ENCODE data around the gene NTM. TPM values are rescaled to one million over a fixed set of nuclear protein-coding genes. Genes with fewer than 3 reads are reported as not detected.

NTM gene
- polyA plus RNA-seq, 1 donor (not counting 4 experiments of a cell fraction or from before 2014, with no cell fraction given), result 47.9 TPM

DNA sequence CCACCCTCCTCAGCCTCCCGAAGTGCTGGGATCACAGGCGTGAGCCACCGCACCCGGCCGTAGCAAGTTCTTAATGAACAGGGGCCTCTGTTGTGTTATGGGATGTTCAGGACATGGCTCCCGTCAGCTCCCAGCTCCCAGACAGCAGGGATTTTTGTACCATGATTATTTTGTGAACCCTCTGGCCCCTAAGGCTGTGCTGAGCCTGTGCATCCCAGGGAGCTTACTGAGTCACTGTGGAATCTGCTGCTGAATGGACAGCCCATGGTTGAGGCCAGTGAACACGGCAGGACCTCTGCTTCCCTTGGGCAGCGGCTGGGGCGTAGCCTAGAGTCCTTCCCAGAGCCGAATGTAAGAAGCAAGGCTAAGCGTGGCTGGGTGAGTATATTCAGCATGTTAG lies 245.2 kb downstream of the NTM start:
- Histone ChIP-seq H3K9ac (ENCODE audit: control insufficient read depth, extremely low read depth, insufficient read depth, low read length) (no peak overlapping the region), H2AFZ (ENCODE audit: control insufficient read depth, low read length) (no peak overlapping the region), H3K27ac (ENCODE audit: control insufficient read depth, insufficient read depth, low read length) (no peak overlapping the region), H3K36me3 (ENCODE audit: control insufficient read depth in 2 of 2, extremely low read depth in 1 of 2, insufficient read depth in 2 of 2, low read length in 2 of 2) (no peaks in the 10 kb centered on the region), H4K20me1 (ENCODE audit: control insufficient read depth, extremely low read depth, insufficient read depth, low read length) (no peaks in the 10 kb centered on the region), H3K9me3 (ENCODE audit: control insufficient read depth, low read depth, low read length) (no peaks in the 10 kb centered on the region), H3K4me2 (ENCODE audit: control insufficient read depth, extremely low read depth, insufficient read depth, low read depth, low read length) (no peak overlapping the region), H3K4me3 (ENCODE audit: control insufficient read depth in 2 of 3, extremely low read depth in 1 of 3, insufficient read depth in 2 of 3, low read depth in 1 of 3, low read length in 3 of 3) (no peak overlapping the region), H3K9me1 (ENCODE audit: control insufficient read depth, extremely low read depth, insufficient read depth, low read length) (no peaks in the 10 kb centered on the region), H3K27me3 (ENCODE audit: control insufficient read depth, extremely low read depth, insufficient read depth, low read length) (no peaks in the 10 kb centered on the region), H3K79me2 (ENCODE audit: control insufficient read depth, insufficient read depth, low read length) (no peaks in the 10 kb centered on the region), H3K4me1 (ENCODE audit: control insufficient read depth, extremely low read depth, insufficient read depth, low read length) (no peaks in the 10 kb centered on the region)
- DNase-seq (ENCODE audit: low read depth, low spot score) (no peak), FAIRE-seq (no peak)
- no peak for TF ChIP-seq CTCF (optimal IDR thresholded peaks at IDR 0.05 in 1 of 3, IDR thresholded peaks at IDR 0.05 in 1 of 3, conservative IDR thresholded peaks at IDR 0.05 in 1 of 3; ENCODE audit: extremely low read depth in 1 of 3, insufficient read depth in 2 of 3, low read length in 3 of 3)
- no peak for TF ChIP-seq EZH2 (IDR thresholded peaks at IDR 0.05; ENCODE audit: low read length)
- dilution Hi-C loops (cut with MboI; ENCODE audit: extremely low pct_ligation_motif_present, low sequenced_read_pairs), result no loop called here

DNA sequence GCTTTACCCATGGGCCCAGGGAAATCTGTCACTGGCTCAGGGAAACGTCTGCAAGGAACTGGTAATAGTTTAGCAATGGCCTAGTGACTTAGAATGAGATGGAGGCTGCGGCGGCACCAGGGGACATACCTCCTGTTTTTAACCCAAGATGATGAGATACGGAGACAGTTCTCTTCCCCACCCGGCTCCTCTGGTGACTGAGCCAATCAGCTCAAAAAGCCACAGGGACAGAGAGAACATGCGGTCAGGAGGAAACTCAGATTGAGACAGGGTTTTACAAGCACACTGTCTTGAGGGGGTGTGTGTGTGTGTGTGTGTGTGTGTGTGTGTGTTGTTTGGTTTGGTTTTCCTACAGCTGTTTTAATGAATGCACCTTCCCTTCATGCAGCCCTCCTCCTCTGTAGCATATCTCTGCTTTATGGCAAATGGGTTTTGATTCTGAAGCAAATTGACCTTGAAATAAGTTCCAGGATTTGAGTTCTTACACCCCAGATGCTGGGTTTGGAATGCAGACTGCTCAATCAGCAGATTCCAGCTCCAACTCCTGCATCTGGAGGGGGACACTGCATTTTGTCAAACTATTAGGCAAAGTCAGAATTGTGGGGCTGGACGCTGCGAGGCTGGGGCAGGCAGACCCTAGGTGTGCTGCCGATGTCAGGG lies 246.2 kb downstream of the NTM start:
- Histone ChIP-seq H3K36me3 (ENCODE audit: control insufficient read depth in 2 of 2, extremely low read depth in 1 of 2, insufficient read depth in 2 of 2, low read length in 2 of 2) (no peaks in the 10 kb centered on the region), H3K4me3 (ENCODE audit: control insufficient read depth in 2 of 3, extremely low read depth in 1 of 3, insufficient read depth in 2 of 3, low read depth in 1 of 3, low read length in 3 of 3) (no peak overlapping the region), H3K9me1 (ENCODE audit: control insufficient read depth, extremely low read depth, insufficient read depth, low read length) (no peaks in the 10 kb centered on the region), H3K4me1 (ENCODE audit: control insufficient read depth, extremely low read depth, insufficient read depth, low read length) (no peaks in the 10 kb centered on the region), H2AFZ (ENCODE audit: control insufficient read depth, low read length) (no peak overlapping the region), H3K9me3 (ENCODE audit: control insufficient read depth, low read depth, low read length) (no peaks in the 10 kb centered on the region), H4K20me1 (ENCODE audit: control insufficient read depth, extremely low read depth, insufficient read depth, low read length) (no peaks in the 10 kb centered on the region), H3K9ac (ENCODE audit: control insufficient read depth, extremely low read depth, insufficient read depth, low read length) (no peak overlapping the region), H3K27ac (ENCODE audit: control insufficient read depth, insufficient read depth, low read length) (no peak overlapping the region), H3K4me2 (ENCODE audit: control insufficient read depth, extremely low read depth, insufficient read depth, low read depth, low read length) (no peak overlapping the region), H3K79me2 (ENCODE audit: control insufficient read depth, insufficient read depth, low read length) (no peaks in the 10 kb centered on the region), H3K27me3 (ENCODE audit: control insufficient read depth, extremely low read depth, insufficient read depth, low read length) (no peaks in the 10 kb centered on the region)
- no peak for FAIRE-seq
- dilution Hi-C loops (cut with MboI; ENCODE audit: extremely low pct_ligation_motif_present, low sequenced_read_pairs), result no loop called here
- TF ChIP-seq EZH2 (IDR thresholded peaks at IDR 0.05; ENCODE audit: low read length) (no peak), CTCF (optimal IDR thresholded peaks at IDR 0.05 in 1 of 3, IDR thresholded peaks at IDR 0.05 in 1 of 3, conservative IDR thresholded peaks at IDR 0.05 in 1 of 3; ENCODE audit: extremely low read depth in 1 of 3, insufficient read depth in 2 of 3, low read length in 3 of 3) (no peak)
- DNase-seq (ENCODE audit: low read depth, low spot score), result no peak
